ENCODE data around the gene CCDC159. TPM values are rescaled to one million over a fixed set of nuclear protein-coding genes. Genes with fewer than 3 reads are reported as not detected.

Gene CCDC159
- total RNA-seq, 1 experiment from 2014 or later: 18.2 TPM

GRCh38 chr19:11361037-11361770 lies 14.9 kb downstream of the CCDC159 start:
- H3K4me1 Mint-ChIP-seq (ENCODE audit: insufficient read depth, unreplicated experiment): peaks cover 16% of the 10 kb centered on the region
- no peak for DNase-seq (ENCODE audit: unreplicated experiment)
- H3K9me3 Mint-ChIP-seq (ENCODE audit: unreplicated experiment): no peaks in the 10 kb centered on the region
- CTCF ChIA-PET: interaction anchor here (0.6 to 1.0 kb wide), 3 partner anchors 9 to 234 kb away, joined by 3 to 4 read pairs (median 3); partner anchors contain the start of gene PRKCSH
- H3K27ac Mint-ChIP-seq (ENCODE audit: low read depth, unreplicated experiment): no peak overlapping the region
- BruUV-seq (replicated peaks): no TSS peak
- POLR2A ChIA-PET: interaction anchor here (0.8 kb wide), 1 partner anchor 14 kb away, joined by 6 read pairs; no protein-coding TSS in a partner anchor
- H3K4me3 Mint-ChIP-seq (ENCODE audit: unreplicated experiment): no peak overlapping the region
- peaks cover 32% of the 10 kb centered on the region for H3K36me3 Mint-ChIP-seq (ENCODE audit: insufficient read depth, unreplicated experiment)
- intact Hi-C loops (cut with micrococcal nuclease): no loop called here
- no peak for TF ChIP-seq CTCF (IDR thresholded peaks at IDR 0.05; ENCODE audit: unreplicated experiment)
- no peaks in the 10 kb centered on the region for H3K27me3 Mint-ChIP-seq (ENCODE audit: insufficient read depth, unreplicated experiment)

- no peak for TF ChIP-seq CTCF (IDR thresholded peaks at IDR 0.05; ENCODE audit: unreplicated experiment)
- Mint-ChIP-seq H3K36me3 (ENCODE audit: insufficient read depth, unreplicated experiment) (peaks cover 36% of the 10 kb centered on the region), H3K4me3 (ENCODE audit: unreplicated experiment) (no peak overlapping the region), H3K4me1 (ENCODE audit: insufficient read depth, unreplicated experiment) (peaks cover 8% of the 10 kb centered on the region), H3K27me3 (ENCODE audit: insufficient read depth, unreplicated experiment) (no peaks in the 10 kb centered on the region), H3K27ac (ENCODE audit: low read depth, unreplicated experiment) (no peak overlapping the region), H3K9me3 (ENCODE audit: unreplicated experiment) (no peaks in the 10 kb centered on the region)
- DNase-seq (ENCODE audit: unreplicated experiment): no peak
- intact Hi-C loops (cut with micrococcal nuclease): no loop called here
- ChIA-PET POLR2A (no interaction called here), CTCF (no interaction called here)
- BruUV-seq (replicated peaks): no TSS peak
Measured at GRCh38 chr19:11361771-11362731, 15.7 kb downstream of the CCDC159 start.

- POLR2A ChIA-PET: interaction anchor here (1.1 kb wide), 1 partner anchor 10 kb away, joined by 3 read pairs; no protein-coding TSS in a partner anchor
Measured at GRCh38 chr19:11363881-11364280, 17.6 kb downstream of the CCDC159 start.

More at GRCh38 chr19:11363881-11364280, 17.6 kb downstream of the CCDC159 start:
- Mint-ChIP-seq H3K36me3 (ENCODE audit: insufficient read depth, unreplicated experiment) (peaks cover 39% of the 10 kb centered on the region), H3K9me3 (ENCODE audit: unreplicated experiment) (no peaks in the 10 kb centered on the region), H3K4me1 (ENCODE audit: insufficient read depth, unreplicated experiment) (peaks cover 7% of the 10 kb centered on the region), H3K27ac (ENCODE audit: low read depth, unreplicated experiment) (no peak overlapping the region), H3K27me3 (ENCODE audit: insufficient read depth, unreplicated experiment) (no peaks in the 10 kb centered on the region), H3K4me3 (ENCODE audit: unreplicated experiment) (no peak overlapping the region)
- TF ChIP-seq CTCF (IDR thresholded peaks at IDR 0.05; ENCODE audit: unreplicated experiment): no peak
- DNase-seq (ENCODE audit: unreplicated experiment): no peak
- no TSS peak for BruUV-seq (replicated peaks)
- intact Hi-C loops (cut with micrococcal nuclease): no loop called here
- CTCF ChIA-PET: interaction anchor here (0.8 kb wide), 1 partner anchor 224 kb away, joined by 3 read pairs; no protein-coding TSS in a partner anchor

Data from MCF 10A (cell line).